SK-N-SH (cell line): ENCODE measurements around the gene PRICKLE3. TPM values are rescaled to one million over a fixed set of nuclear protein-coding genes. Genes with fewer than 3 reads are reported as not detected.
"Not testable (repeated sequence)": the region's sequence is repeated elsewhere in the genome, so short reads cannot be mapped to it uniquely, and the experiment has no call there.

Experiments
- CTCF ChIA-PET: fragments of 300-600, 350-600 bp; formaldehyde crosslinking; extraction: SDS; loops from one replicate; lab custom pipeline; 2021; lab: Yijun Ruan, JAX
- POLR2A ChIA-PET: fragments of 350-600 bp; sonication (Branson Sonifier 250); formaldehyde crosslinking; extraction: SDS; loops from one replicate; lab custom pipeline; 2020; ENCODE audit warnings: antibody characterized with exemption, inconsistent platforms; lab: Yijun Ruan, JAX
- DNase-seq: peaks from one replicate; pipeline ENCODE4 v3.0.0; 2012
- H2AFZ ChIP-seq: fragments of 200-600 bp; sonication (generic); 2 replicates; pipeline ENCODE4 v1.8.1; 2016; ENCODE audit warnings: antibody characterized with exemption, mild to moderate bottlenecking, low read depth
- H3F3A ChIP-seq: fragments of 200-600 bp; sonication (generic); replicated peaks from 2 replicates; pipeline ENCODE3; 2016; ENCODE audit warnings: antibody characterized with exemption, mild to moderate bottlenecking; ENCODE audit not compliant: insufficient read depth
- H3K27ac ChIP-seq, 2 experiments: fragments of 200-500 bp in 1 of 2; fragments of 200-600 bp in 1 of 2; sonication (Bioruptor generic) in 1 of 2; sonication (generic), shearing (Covaris generic) in 1 of 2; 2 replicates each; pipeline versions ENCODE4 v1.5.1 to v1.6.1; 2014 to 2016; ENCODE audit warnings: low read depth in 2 of 2, inconsistent platforms in 1 of 2, low read length in 1 of 2, mild to moderate bottlenecking in 1 of 2, mixed read lengths in 1 of 2
- H3K27me3 ChIP-seq: fragments of 200-600 bp; sonication (generic), shearing (Covaris generic); 2 replicates; pipeline ENCODE4 v1.6.1; 2016; ENCODE audit warnings: mixed run types; ENCODE audit not compliant: insufficient read depth
- H3K36me3 ChIP-seq, 2 experiments: fragments of 200-500 bp in 1 of 2; fragments of 200-600 bp in 1 of 2; sonication (Bioruptor generic) in 1 of 2; sonication (generic) in 1 of 2; replicated peaks in 1 of 2; 2 replicates each; pipeline versions ENCODE3 to v1.5.1; 2014 to 2016; ENCODE audit warnings: low read length in 1 of 2, mild to moderate bottlenecking in 1 of 2; ENCODE audit not compliant: insufficient read depth in 2 of 2, control insufficient read depth in 1 of 2
- H3K4me1 ChIP-seq, 2 experiments: fragments of 200-500 bp in 1 of 2; fragments of 200-600 bp in 1 of 2; sonication (Bioruptor generic) in 1 of 2; sonication (generic), shearing (Covaris generic) in 1 of 2; 2 replicates each; pipeline versions ENCODE4 v1.5.1 to v1.6.1; 2014 to 2016; ENCODE audit warnings: low read depth in 1 of 2, low read length in 1 of 2, mixed run types in 1 of 2; ENCODE audit not compliant: insufficient read depth in 2 of 2, control insufficient read depth in 1 of 2
- H3K4me2 ChIP-seq: fragments of 200-600 bp; sonication (generic), shearing (Covaris generic); 2 replicates; pipeline ENCODE4 v1.6.1; 2017; ENCODE audit warnings: mixed run types
- H3K4me3 ChIP-seq, 2 experiments: fragments of 200-500 bp in 1 of 2; fragments of 200-600 bp in 1 of 2; sonication (Bioruptor generic) in 1 of 2; sonication (generic), shearing (Covaris generic) in 1 of 2; 2 replicates each; pipeline versions ENCODE4 v1.5.1 to v1.8.1; 2014 to 2016; ENCODE audit warnings: low read depth in 2 of 2, inconsistent platforms in 1 of 2, low read length in 1 of 2, mild to moderate bottlenecking in 1 of 2, mixed read lengths in 1 of 2, moderate library complexity in 1 of 2
- H3K79me2 ChIP-seq: fragments of 200-600 bp; sonication (generic); 2 replicates; pipeline ENCODE4 v1.8.1; 2017; ENCODE audit warnings: mild to moderate bottlenecking; ENCODE audit not compliant: insufficient read depth
- H3K9ac ChIP-seq: fragments of 200-600 bp; sonication (generic); 2 replicates; pipeline ENCODE4 v1.6.1; 2017; ENCODE audit warnings: mixed run types
- H3K9me2 ChIP-seq: fragments of 200-600 bp; sonication (generic); 2 replicates; pipeline ENCODE4 v1.6.1; 2017; ENCODE audit warnings: mixed run types
- H3K9me3 ChIP-seq: fragments of 200-600 bp; sonication (generic); 2 replicates; pipeline ENCODE4 v1.6.1; 2017; ENCODE audit warnings: mixed run types, mild to moderate bottlenecking, moderate library complexity
- H4K20me1 ChIP-seq: fragments of 200-600 bp; sonication (generic); 2 replicates; pipeline ENCODE4 v1.6.1; 2017; ENCODE audit warnings: mild to moderate bottlenecking, mixed run types; ENCODE audit not compliant: insufficient read depth
- CHD2 ChIP-seq: fragments of 150-350 bp; IDR thresholded peaks from 2 replicates; pipeline ENCODE4 v1.6.1; 2018; ENCODE audit warnings: low read length; ENCODE audit not compliant: partially characterized antibody
- ELF1 ChIP-seq: IDR thresholded peaks from 2 replicates; pipeline ENCODE4 v1.4.0; 2012
- EP300 ChIP-seq, 2 experiments: IDR thresholded peaks; 2 replicates each; pipeline versions ENCODE4 v1.4.0 to v1.6.1; 2012; ENCODE audit warnings: borderline replicate concordance in 1 of 2, low read depth in 1 of 2, low read length in 1 of 2
- EZH2phosphoT487 ChIP-seq: fragments of 200-600 bp; sonication (generic); IDR thresholded peaks from 2 replicates; pipeline ENCODE4 v1.6.1; 2017; ENCODE audit warnings: low read depth, mixed run types, mild to moderate bottlenecking, antibody characterized with exemption, moderate library complexity, borderline replicate concordance
- FOSL2 ChIP-seq: IDR thresholded peaks from 2 replicates; pipeline ENCODE4 v1.4.0; 2012; ENCODE audit warnings: low read depth, mild to moderate bottlenecking, moderate library complexity, borderline replicate concordance
- GABPA ChIP-seq: IDR thresholded peaks from 2 replicates; pipeline ENCODE4 v1.4.0; 2012; ENCODE audit warnings: low read depth, mild to moderate bottlenecking
- GATA2 ChIP-seq: sonication (generic); formaldehyde crosslinking; IDR thresholded peaks from 2 replicates; pipeline ENCODE4 v1.5.0; 2020; ENCODE audit warnings: mild to moderate bottlenecking, missing genetic modification reagents
- JUND ChIP-seq: IDR thresholded peaks from 2 replicates; pipeline ENCODE4 v1.4.0; 2012
- MEF2A ChIP-seq: IDR thresholded peaks from 2 replicates; pipeline ENCODE4 v1.4.0; 2012; ENCODE audit warnings: low read depth, borderline replicate concordance
- NFIC ChIP-seq: IDR thresholded peaks from 2 replicates; pipeline ENCODE4 v1.4.0; 2012; ENCODE audit warnings: borderline replicate concordance
- POLR2AphosphoS5 ChIP-seq: IDR thresholded peaks from 2 replicates; pipeline ENCODE4 v1.6.1; 2012; ENCODE audit warnings: low read depth, low read length
- REST ChIP-seq: IDR thresholded peaks from 2 replicates; pipeline ENCODE4 v1.6.1; 2012; ENCODE audit warnings: mild to moderate bottlenecking, low read depth, low read length, moderate library complexity
- SIN3A ChIP-seq: IDR thresholded peaks from 2 replicates; pipeline ENCODE4 v1.6.1; 2012; ENCODE audit warnings: low read depth, mild to moderate bottlenecking, low read length, moderate library complexity, borderline replicate concordance
- SMC3 ChIP-seq: IDR thresholded peaks from 2 replicates; pipeline ENCODE4 v1.6.1; 2012; ENCODE audit warnings: low read depth, low read length, improper control_type of control experiment
- TCF12 ChIP-seq: IDR thresholded peaks from 2 replicates; pipeline ENCODE4 v1.4.0; 2012
- TEAD4 ChIP-seq: IDR thresholded peaks from 2 replicates; pipeline ENCODE4 v1.4.0; 2012; ENCODE audit warnings: mild to moderate bottlenecking, borderline replicate concordance; ENCODE audit not compliant: insufficient read depth
- WGBS: methylation state at CpG from one replicate; pipeline ENCODE4 v1.1.6; 2017; ENCODE audit warnings: low lambda C conversion rate; 5-methylcytosine and 5-hydroxymethylcytosine counted together
- polyA plus RNA-seq, 3 experiments: library from polyadenylated mRNA; depleted of rRNA; stranded (reverse); fragments of >200 nt; gene quantifications; 2 replicates each; pipeline ENCODE4 v1.2.3, GENCODE V29; 2012
- TF ChIP-seq, protein P1 (sequence below): fragments of 150-350 bp; IDR thresholded peaks from 2 replicates; pipeline ENCODE4 v1.6.1; 2017; ENCODE audit warnings: antibody characterized with exemption, low read length, low read depth, borderline replicate concordance
- TF ChIP-seq, protein P2 (sequence below): IDR thresholded peaks from 2 replicates; pipeline ENCODE4 v1.4.0; 2012; ENCODE audit warnings: low read depth, borderline replicate concordance

Gene PRICKLE3
- polyA plus RNA-seq, 1 of the 3 experiments (the other 2 are of a cell fraction): 0.07 TPM

- no peaks in the 10 kb centered on the region for H3F3A ChIP-seq
- WGBS: 47% methylated on average over 1 of the region's 1 CpG
- H3K9me2 ChIP-seq: no peaks in the 10 kb centered on the region
- H3K4me2 ChIP-seq: no peak overlapping the region
- no peaks in the 10 kb centered on the region for H3K9me3 ChIP-seq
- no peak for DNase-seq
- no peak overlapping the region for H3K27ac ChIP-seq
- no peaks in the 10 kb centered on the region; the same call in 1 of the 2 replicates for H3K27me3 ChIP-seq
- TF ChIP-seq, protein P1, sequence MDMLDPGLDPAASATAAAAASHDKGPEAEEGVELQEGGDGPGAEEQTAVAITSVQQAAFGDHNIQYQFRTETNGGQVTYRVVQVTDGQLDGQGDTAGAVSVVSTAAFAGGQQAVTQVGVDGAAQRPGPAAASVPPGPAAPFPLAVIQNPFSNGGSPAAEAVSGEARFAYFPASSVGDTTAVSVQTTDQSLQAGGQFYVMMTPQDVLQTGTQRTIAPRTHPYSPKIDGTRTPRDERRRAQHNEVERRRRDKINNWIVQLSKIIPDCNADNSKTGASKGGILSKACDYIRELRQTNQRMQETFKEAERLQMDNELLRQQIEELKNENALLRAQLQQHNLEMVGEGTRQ: no peak
- TF ChIP-seq FOSL2 (no peak), TEAD4 (no peak), TCF12 (no peak), GABPA (no peak), EP300 (IDR thresholded peaks at IDR 0.05; ENCODE audit: borderline replicate concordance in 1 of 2, low read depth in 1 of 2, low read length in 1 of 2) (no peak), POLR2AphosphoS5 (no peak), JUND (no peak)
- TF ChIP-seq, protein P2, sequence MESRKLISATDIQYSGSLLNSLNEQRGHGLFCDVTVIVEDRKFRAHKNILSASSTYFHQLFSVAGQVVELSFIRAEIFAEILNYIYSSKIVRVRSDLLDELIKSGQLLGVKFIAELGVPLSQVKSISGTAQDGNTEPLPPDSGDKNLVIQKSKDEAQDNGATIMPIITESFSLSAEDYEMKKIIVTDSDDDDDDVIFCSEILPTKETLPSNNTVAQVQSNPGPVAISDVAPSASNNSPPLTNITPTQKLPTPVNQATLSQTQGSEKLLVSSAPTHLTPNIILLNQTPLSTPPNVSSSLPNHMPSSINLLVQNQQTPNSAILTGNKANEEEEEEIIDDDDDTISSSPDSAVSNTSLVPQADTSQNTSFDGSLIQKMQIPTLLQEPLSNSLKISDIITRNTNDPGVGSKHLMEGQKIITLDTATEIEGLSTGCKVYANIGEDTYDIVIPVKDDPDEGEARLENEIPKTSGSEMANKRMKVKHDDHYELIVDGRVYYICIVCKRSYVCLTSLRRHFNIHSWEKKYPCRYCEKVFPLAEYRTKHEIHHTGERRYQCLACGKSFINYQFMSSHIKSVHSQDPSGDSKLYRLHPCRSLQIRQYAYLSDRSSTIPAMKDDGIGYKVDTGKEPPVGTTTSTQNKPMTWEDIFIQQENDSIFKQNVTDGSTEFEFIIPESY: no peak
- CTCF ChIA-PET: no interaction called here
- H3K4me3 ChIP-seq: no peak overlapping the region
- H3K4me1 ChIP-seq: no peaks in the 10 kb centered on the region
- no peaks in the 10 kb centered on the region for H4K20me1 ChIP-seq
- no peak overlapping the region for H2AFZ ChIP-seq
- H3K79me2 ChIP-seq: no peaks in the 10 kb centered on the region
- H3K36me3 ChIP-seq: no peaks in the 10 kb centered on the region
- H3K9ac ChIP-seq: no peak overlapping the region
- POLR2A ChIA-PET: no interaction called here
Measured at GRCh38 chrX:49133759-49134158, 52.4 kb downstream of the PRICKLE3 start.

DNA sequence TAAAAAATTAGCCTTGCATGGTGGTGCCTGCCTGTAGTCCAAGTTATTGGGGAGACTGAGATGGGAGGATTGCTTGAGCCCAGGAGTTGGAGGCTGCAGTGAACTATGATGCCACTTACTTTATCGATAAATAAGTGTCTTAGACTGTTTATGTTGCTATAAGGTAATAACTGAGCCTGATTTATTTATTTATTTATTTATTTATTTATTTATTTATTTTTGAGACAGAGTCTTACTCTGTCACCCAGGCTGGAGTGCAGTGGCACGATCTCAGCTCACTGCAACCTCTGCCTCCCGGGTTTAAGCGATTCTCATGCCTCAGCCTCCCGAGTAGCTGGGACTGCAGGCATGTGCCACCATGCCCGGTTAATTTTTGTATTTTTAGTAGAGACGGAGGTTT is 53.9 kb downstream of the PRICKLE3 start:
- H3K27me3 ChIP-seq, CTCF ChIA-PET, H3K27ac ChIP-seq: not testable (repeated sequence)

GRCh38 chrX:49129427-49129826 is 56.7 kb downstream of the PRICKLE3 start:
- no peaks in the 10 kb centered on the region for H3K9me3 ChIP-seq
- no peaks in the 10 kb centered on the region for H3K79me2 ChIP-seq
- no peaks in the 10 kb centered on the region for H3K36me3 ChIP-seq
- no peak overlapping the region for H3K4me2 ChIP-seq
- H3K27ac ChIP-seq: no peak overlapping the region
- POLR2A ChIA-PET: no interaction called here
- no peak for DNase-seq
- H4K20me1 ChIP-seq: no peaks in the 10 kb centered on the region
- H3K27me3 ChIP-seq: no peaks in the 10 kb centered on the region; the same call in 1 of the 2 replicates
- no peak overlapping the region for H3K4me3 ChIP-seq
- H3K9ac ChIP-seq: no peak overlapping the region
- no peak overlapping the region for H2AFZ ChIP-seq
- 33% methylated on average over 4 of the region's 4 CpGs for WGBS
- no peaks in the 10 kb centered on the region for H3K4me1 ChIP-seq
- CTCF ChIA-PET: no interaction called here
- no peaks in the 10 kb centered on the region for H3K9me2 ChIP-seq
- no peaks in the 10 kb centered on the region for H3F3A ChIP-seq
- TF ChIP-seq NFIC (no peak), GABPA (no peak), MEF2A (no peak), ELF1 (no peak), EZH2phosphoT487 (no peak), REST (no peak), JUND (no peak), SIN3A (no peak), CHD2 (no peak), SMC3 (no peak), GATA2 (CRISPR knock-in tag) (no peak)

More for the DNA sequence above, 53.9 kb downstream of the PRICKLE3 start:
- H2AFZ ChIP-seq, H3K9ac ChIP-seq, DNase-seq, H3F3A ChIP-seq, H3K9me2 ChIP-seq, H3K79me2 ChIP-seq, POLR2A ChIA-PET, H4K20me1 ChIP-seq, H3K4me3 ChIP-seq, H3K36me3 ChIP-seq, H3K4me2 ChIP-seq, H3K9me3 ChIP-seq, H3K4me1 ChIP-seq: not testable (repeated sequence)
- WGBS: 60% methylated on average over 7 of the region's 7 CpGs
